ENCODE results near the gene CTNNBL1. TPM values are rescaled to one million over a fixed set of nuclear protein-coding genes. Genes with fewer than 3 reads are reported as not detected.

Gene CTNNBL1
- total RNA-seq, 1 experiment from 2014 or later, result 45.2 TPM

GRCh38 chr20:37668166-37668565 is 25.7 kb upstream of the CTNNBL1 start:
- Mint-ChIP-seq H3K27me3 (ENCODE audit: insufficient read depth, unreplicated experiment) (peaks cover 60% of the 10 kb centered on the region), H3K4me3 (ENCODE audit: unreplicated experiment) (no peak overlapping the region), H3K4me1 (ENCODE audit: insufficient read depth, unreplicated experiment) (peaks cover 6% of the 10 kb centered on the region), H3K36me3 (ENCODE audit: insufficient read depth, unreplicated experiment) (no peaks in the 10 kb centered on the region), H3K27ac (ENCODE audit: low read depth, unreplicated experiment) (no peak overlapping the region), H3K9me3 (ENCODE audit: unreplicated experiment) (peaks cover 7% of the 10 kb centered on the region)
- ChIA-PET POLR2A (no interaction called here), CTCF (no interaction called here)
- no peak for DNase-seq (ENCODE audit: unreplicated experiment)
- intact Hi-C loops (cut with micrococcal nuclease), result no loop called here
- BruUV-seq (replicated peaks), result no TSS peak
- no peak for TF ChIP-seq CTCF (IDR thresholded peaks at IDR 0.05; ENCODE audit: unreplicated experiment)

DNA sequence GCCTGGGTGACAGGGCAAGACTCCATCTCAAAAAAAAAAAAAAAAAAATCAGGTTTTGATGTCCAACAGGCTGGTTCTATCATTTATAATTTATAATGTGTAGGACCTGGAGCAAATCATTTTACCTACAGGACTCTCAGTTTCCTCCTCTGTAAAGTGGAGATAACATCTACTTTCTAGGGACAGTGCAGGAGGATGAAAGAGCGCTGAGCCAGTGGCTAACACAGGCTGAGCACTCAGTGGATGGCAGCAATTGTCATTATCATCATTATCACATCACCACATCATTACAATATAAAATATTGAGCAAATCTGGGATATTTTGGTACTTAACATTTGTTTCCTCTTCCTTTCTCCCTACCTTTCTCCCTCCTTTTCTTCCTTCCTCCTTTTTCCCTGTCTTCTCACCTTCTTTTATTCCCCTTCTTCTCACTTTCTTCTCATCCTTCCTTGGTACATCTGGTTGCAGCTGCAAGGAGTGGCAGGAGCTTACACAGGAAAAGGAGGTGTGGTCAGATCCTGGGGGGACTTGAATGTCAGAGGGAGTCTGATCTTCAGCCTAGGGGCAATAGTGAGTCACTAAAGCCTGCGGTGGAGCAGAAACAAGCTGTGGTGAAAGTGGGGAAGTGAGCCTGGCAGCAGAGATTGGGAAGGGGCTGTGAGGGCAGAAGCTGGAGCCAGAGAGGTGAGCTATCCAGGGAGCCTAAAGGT is 24.6 kb upstream of the CTNNBL1 start:
- no peaks in the 10 kb centered on the region for H3K36me3 Mint-ChIP-seq (ENCODE audit: insufficient read depth, unreplicated experiment)
- ChIA-PET CTCF (interaction anchor here (0.5 to 1.0 kb wide), 4 partner anchors 10 to 83 kb away, joined by 3 to 4 read pairs (median 3); no protein-coding TSS in a partner anchor), POLR2A (interaction anchor here (0.9 kb wide), 1 partner anchor 22 kb away, joined by 4 read pairs; no protein-coding TSS in a partner anchor)
- peaks cover 6% of the 10 kb centered on the region for H3K4me1 Mint-ChIP-seq (ENCODE audit: insufficient read depth, unreplicated experiment)
- H3K27ac Mint-ChIP-seq (ENCODE audit: low read depth, unreplicated experiment), result no peak overlapping the region
- no peak for TF ChIP-seq CTCF (IDR thresholded peaks at IDR 0.05; ENCODE audit: unreplicated experiment)
- peak; percentile 24 for DNase-seq (ENCODE audit: unreplicated experiment)
- intact Hi-C loops (cut with micrococcal nuclease), result no loop called here
- H3K9me3 Mint-ChIP-seq (ENCODE audit: unreplicated experiment), result peaks cover 7% of the 10 kb centered on the region
- peaks cover 63% of the 10 kb centered on the region for H3K27me3 Mint-ChIP-seq (ENCODE audit: insufficient read depth, unreplicated experiment)
- BruUV-seq (replicated peaks), result no TSS peak
- H3K4me3 Mint-ChIP-seq (ENCODE audit: unreplicated experiment), result no peak overlapping the region

- intact Hi-C loops (cut with micrococcal nuclease), result no loop called here
- Mint-ChIP-seq H3K4me3 (ENCODE audit: unreplicated experiment) (no peak overlapping the region), H3K27ac (ENCODE audit: low read depth, unreplicated experiment) (no peak overlapping the region), H3K27me3 (ENCODE audit: insufficient read depth, unreplicated experiment) (peaks cover 63% of the 10 kb centered on the region), H3K4me1 (ENCODE audit: insufficient read depth, unreplicated experiment) (peaks cover 6% of the 10 kb centered on the region), H3K36me3 (ENCODE audit: insufficient read depth, unreplicated experiment) (no peaks in the 10 kb centered on the region), H3K9me3 (ENCODE audit: unreplicated experiment) (peaks cover under 1% of the 10 kb centered on the region)
- no peak for TF ChIP-seq CTCF (IDR thresholded peaks at IDR 0.05; ENCODE audit: unreplicated experiment)
- CTCF ChIA-PET, result interaction anchor here (0.5 to 1.0 kb wide), 4 partner anchors 10 to 84 kb away, joined by 3 to 4 read pairs (median 3); no protein-coding TSS in a partner anchor
- no peak for DNase-seq (ENCODE audit: unreplicated experiment)
- POLR2A ChIA-PET, result interaction anchor here (0.9 kb wide), 1 partner anchor 21 kb away, joined by 4 read pairs; no protein-coding TSS in a partner anchor
- no TSS peak for BruUV-seq (replicated peaks)
Measured at GRCh38 chr20:37669773-37670236, 24.0 kb upstream of the CTNNBL1 start.

GRCh38 chr20:37670351-37670791 is 23.5 kb upstream of the CTNNBL1 start:
- Mint-ChIP-seq H3K4me3 (ENCODE audit: unreplicated experiment) (no peak overlapping the region), H3K27me3 (ENCODE audit: insufficient read depth, unreplicated experiment) (peaks cover 66% of the 10 kb centered on the region), H3K36me3 (ENCODE audit: insufficient read depth, unreplicated experiment) (no peaks in the 10 kb centered on the region), H3K4me1 (ENCODE audit: insufficient read depth, unreplicated experiment) (peaks cover 6% of the 10 kb centered on the region), H3K9me3 (ENCODE audit: unreplicated experiment) (no peaks in the 10 kb centered on the region), H3K27ac (ENCODE audit: low read depth, unreplicated experiment) (no peak overlapping the region)
- CTCF ChIA-PET, result interaction anchor here (1.0 kb wide), 1 partner anchor 13 kb away, joined by 4 read pairs; no protein-coding TSS in a partner anchor
- DNase-seq (ENCODE audit: unreplicated experiment), result no peak
- TF ChIP-seq CTCF (IDR thresholded peaks at IDR 0.05; ENCODE audit: unreplicated experiment), result no peak
- intact Hi-C loops (cut with micrococcal nuclease), result no loop called here
- BruUV-seq (replicated peaks), result no TSS peak
- POLR2A ChIA-PET, result no interaction called here
